Endothelial cell of hepatic sinusoid (primary cell): ENCODE data around the gene TSHZ2.

Source experiments
- in situ Hi-C: cut with HindIII; loops from 2 replicates; pipeline ENCODE4 v1.10.0; 2017; ENCODE audit warnings: low sequenced_read_pairs

Gene TSHZ2

GRCh38 chr20:53057579-53057978 lies 85.4 kb downstream of the TSHZ2 start:
- in situ Hi-C loops = no loop called here

GRCh38 chr20:53059848-53060247 lies 87.7 kb downstream of the TSHZ2 start:
- in situ Hi-C loops = no loop called here

GRCh38 chr20:53061192-53062108 lies 89.3 kb downstream of the TSHZ2 start:
- in situ Hi-C loops = no loop called here

- in situ Hi-C loops = no loop called here
These were observed 92.8 kb downstream of the TSHZ2 start for GRCh38 chr20:53064935-53065334.

- in situ Hi-C loops = no loop called here
These were observed 96.1 kb downstream of the TSHZ2 start for GRCh38 chr20:53068241-53068640.

- in situ Hi-C loops = no loop called here
These were observed 97.0 kb downstream of the TSHZ2 start for GRCh38 chr20:53069132-53069531.

GRCh38 chr20:53070224-53070623 lies 98.1 kb downstream of the TSHZ2 start:
- in situ Hi-C loops = no loop called here

GRCh38 chr20:53070706-53071392 lies 98.7 kb downstream of the TSHZ2 start:
- in situ Hi-C loops = no loop called here

- in situ Hi-C loops = no loop called here
These were observed 99.7 kb downstream of the TSHZ2 start for GRCh38 chr20:53071833-53072232.

- in situ Hi-C loops = no loop called here
These were observed 100.9 kb downstream of the TSHZ2 start for GRCh38 chr20:53072923-53073579.

GRCh38 chr20:53073636-53074415 lies 101.7 kb downstream of the TSHZ2 start:
- in situ Hi-C loops = no loop called here

- in situ Hi-C loops = no loop called here
These were observed 102.7 kb downstream of the TSHZ2 start for GRCh38 chr20:53074811-53075314.

GRCh38 chr20:53076668-53077067 lies 104.5 kb downstream of the TSHZ2 start:
- in situ Hi-C loops = no loop called here

- in situ Hi-C loops = no loop called here
These were observed 105.4 kb downstream of the TSHZ2 start for GRCh38 chr20:53077373-53078205.

GRCh38 chr20:53078761-53079160 lies 106.6 kb downstream of the TSHZ2 start:
- in situ Hi-C loops = no loop called here

GRCh38 chr20:53079261-53079691 lies 107.1 kb downstream of the TSHZ2 start:
- in situ Hi-C loops = no loop called here

GRCh38 chr20:53079828-53080686 lies 107.9 kb downstream of the TSHZ2 start:
- in situ Hi-C loops = no loop called here

- in situ Hi-C loops = no loop called here
These were observed 108.5 kb downstream of the TSHZ2 start for GRCh38 chr20:53080687-53080962.
